Left lung (tissue), 10 donors: ENCODE data around the gene YEATS4. TPM values are rescaled to one million over a fixed set of nuclear protein-coding genes. Genes with fewer than 3 reads are reported as not detected.
A peak's percentile ranks its signal among the peaks of the same experiment; 100 is the strongest.

ENCODE experiments used
- ATAC-seq: fragments of 200-7000 bp; cut with Tn5 transposase; one replicate; pipeline ENCODE4 v1.9.1; 2020; ENCODE audit warnings: moderate library complexity
- DNase-seq, 4 donors: peaks; one replicate each; pipeline ENCODE4 v3.0.0-alpha.2; 2013 to 2020
- H3K27ac ChIP-seq, 2 donors: fragments of 200-600 bp; sonication (generic) in 1 of 2; one replicate each; pipeline versions ENCODE4 v1.5.0 to v1.8.0; 2020 to 2021
- H3K27me3 ChIP-seq, 2 donors: fragments of 200-600 bp; sonication (generic) in 1 of 2; one replicate each; pipeline versions ENCODE4 v1.5.0 to v1.8.0; 2020 to 2021
- H3K36me3 ChIP-seq, 2 donors: fragments of 200-600 bp; sonication (generic) in 1 of 2; one replicate each; pipeline versions ENCODE4 v1.5.0 to v1.8.0; 2020 to 2021
- H3K4me1 ChIP-seq, 2 donors: fragments of 200-600 bp; one replicate each; pipeline ENCODE4 v1.8.0; 2021
- H3K4me3 ChIP-seq, 2 donors: fragments of 200-600 bp; sonication (generic) in 1 of 2; one replicate each; pipeline versions ENCODE4 v1.5.0 to v1.8.0; 2020 to 2021; ENCODE audit warnings: mild to moderate bottlenecking in 1 of 2
- H3K9me3 ChIP-seq, 2 donors: fragments of 200-600 bp; sonication (generic) in 1 of 2; one replicate each; pipeline versions ENCODE4 v1.5.0 to v1.8.0; 2020 to 2021
- intact Hi-C, 2 donors: fragments of 100-400 bp; cut with DNase I; formaldehyde crosslinking; loops; one replicate each; pipeline versions ENCODE4 v1.11.2 to v1.14.2; 2022
- polyA plus RNA-seq, 6 donors: library from polyadenylated mRNA; unstranded; fragments of 120-200 nt; gene quantifications; one replicate each; pipeline ENCODE4 v1.2.1, GENCODE V29; 2013; ENCODE audit not compliant: insufficient read length in 6 of 6
- total RNA-seq, 2 donors: library from RNA; stranded (reverse); fragmentation: NEBNext Ultra II Directional; extraction: Animal tissue kit (Norgen Biotek cat#: 25700); gene quantifications; one replicate each; pipeline ENCODE4 v1.2.1, GENCODE V29; 2021
- TF ChIP-seq, protein P1 (sequence below), 2 donors: fragments of 200-600 bp; sonication (generic) in 1 of 2; IDR thresholded peaks; one replicate each; pipeline versions ENCODE4 v1.5.0 to v1.8.0; 2021; ENCODE audit warnings: antibody characterized with exemption in 2 of 2
- donor health status: DM: no; HTN: yes; CAD: no.
- donor health status: DM: no; HTN: no; CAD: no.

YEATS4 gene
- total and polyA plus RNA-seq, 8 donors: 10.1 to 24.4 (median 21.7) TPM

DNA sequence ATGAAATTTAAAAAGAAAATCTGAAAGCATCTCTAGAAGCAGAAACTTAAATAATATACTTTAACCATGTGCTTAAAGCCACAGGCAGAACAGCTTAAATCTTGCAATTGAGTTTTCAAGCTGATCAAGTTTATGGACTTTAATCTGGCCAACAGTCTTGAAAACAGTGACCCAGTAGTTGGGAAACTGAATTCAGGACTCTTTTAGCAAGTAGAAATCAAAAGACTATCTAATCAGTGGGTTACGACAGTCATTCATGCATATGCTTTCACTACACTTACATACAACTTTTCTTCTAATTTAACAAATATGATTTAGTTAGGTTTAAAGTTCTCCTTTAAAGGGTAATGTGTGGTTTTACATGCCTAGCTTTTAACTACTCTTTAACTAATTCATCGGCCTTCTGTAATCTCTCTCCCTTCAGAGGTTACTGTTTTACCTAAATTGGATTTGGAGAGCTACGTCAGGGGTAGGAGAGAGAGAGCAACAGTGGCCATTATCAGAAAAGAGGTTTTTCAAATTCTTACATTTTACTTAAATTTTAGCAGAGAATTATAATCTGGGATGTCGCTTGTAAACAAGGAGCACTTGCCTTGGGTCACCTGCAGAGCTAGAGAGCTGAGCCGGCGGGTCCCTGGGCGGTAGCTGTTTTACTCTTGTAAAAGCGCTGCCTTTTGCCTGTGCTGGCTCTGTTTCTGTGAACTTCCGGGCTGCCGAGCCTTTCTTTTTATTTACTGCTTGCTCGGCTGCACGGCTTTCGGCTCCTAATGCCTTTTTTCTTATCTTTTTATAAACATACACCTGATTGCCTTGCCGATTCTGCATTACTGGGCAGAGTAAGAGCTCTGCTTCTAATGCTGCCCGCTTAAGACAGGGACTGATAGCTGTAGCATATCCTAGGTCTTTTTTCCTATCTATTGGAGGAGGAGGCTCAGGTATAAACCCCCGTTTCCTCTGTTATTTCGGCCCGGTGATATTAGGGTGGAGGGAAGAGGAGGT, 28.8 kb upstream of the YEATS4 start:
- ATAC-seq (peak; percentile 71), DNase-seq (peak in 3 of 4 donors; percentile 36 to 81 (median 54))
- Histone ChIP-seq H3K4me1 (peaks cover 0 to 46% of the 10 kb centered on the region in 2 donors), H3K27me3 (no peaks in the 10 kb centered on the region), H3K36me3 (no peaks in the 10 kb centered on the region), H3K9me3 (no peaks in the 10 kb centered on the region), H3K27ac (peak overlapping the region; percentile 51 to 92), H3K4me3 (peak overlapping the region; percentile 33 to 42)
- intact Hi-C loops: no loop called here
- TF ChIP-seq, protein P1, sequence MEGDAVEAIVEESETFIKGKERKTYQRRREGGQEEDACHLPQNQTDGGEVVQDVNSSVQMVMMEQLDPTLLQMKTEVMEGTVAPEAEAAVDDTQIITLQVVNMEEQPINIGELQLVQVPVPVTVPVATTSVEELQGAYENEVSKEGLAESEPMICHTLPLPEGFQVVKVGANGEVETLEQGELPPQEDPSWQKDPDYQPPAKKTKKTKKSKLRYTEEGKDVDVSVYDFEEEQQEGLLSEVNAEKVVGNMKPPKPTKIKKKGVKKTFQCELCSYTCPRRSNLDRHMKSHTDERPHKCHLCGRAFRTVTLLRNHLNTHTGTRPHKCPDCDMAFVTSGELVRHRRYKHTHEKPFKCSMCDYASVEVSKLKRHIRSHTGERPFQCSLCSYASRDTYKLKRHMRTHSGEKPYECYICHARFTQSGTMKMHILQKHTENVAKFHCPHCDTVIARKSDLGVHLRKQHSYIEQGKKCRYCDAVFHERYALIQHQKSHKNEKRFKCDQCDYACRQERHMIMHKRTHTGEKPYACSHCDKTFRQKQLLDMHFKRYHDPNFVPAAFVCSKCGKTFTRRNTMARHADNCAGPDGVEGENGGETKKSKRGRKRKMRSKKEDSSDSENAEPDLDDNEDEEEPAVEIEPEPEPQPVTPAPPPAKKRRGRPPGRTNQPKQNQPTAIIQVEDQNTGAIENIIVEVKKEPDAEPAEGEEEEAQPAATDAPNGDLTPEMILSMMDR (IDR thresholded peaks at IDR 0.05): no peak

DNA sequence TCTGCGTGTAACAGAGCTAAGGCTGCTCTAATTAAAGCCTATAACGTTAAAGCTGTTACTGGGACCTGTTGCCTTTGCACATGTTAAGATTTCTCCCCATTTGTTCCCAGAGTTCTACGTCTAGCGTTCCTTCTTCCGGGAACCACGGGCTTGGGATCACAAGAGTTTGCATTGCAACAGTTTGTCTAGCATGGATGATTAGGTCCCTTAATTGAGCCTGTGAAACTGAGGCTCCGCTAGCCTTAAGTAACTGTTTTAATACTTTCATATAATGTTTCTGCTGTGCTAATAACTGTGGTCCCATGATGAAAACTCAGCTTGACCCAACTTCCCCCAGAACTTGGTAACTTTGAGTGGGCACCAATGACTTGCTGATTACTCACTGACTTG, 28.0 kb upstream of the YEATS4 start:
- DNase-seq (no peak), ATAC-seq (peak; percentile 63)
- H3K27me3 ChIP-seq: no peaks in the 10 kb centered on the region
- no peaks in the 10 kb centered on the region for H3K36me3 ChIP-seq
- H3K4me1 ChIP-seq: peaks cover 0 to 51% of the 10 kb centered on the region in 2 donors
- no peaks in the 10 kb centered on the region for H3K9me3 ChIP-seq
- intact Hi-C loops: no loop called here
- TF ChIP-seq, protein P1 (IDR thresholded peaks at IDR 0.05): no peak
- H3K27ac ChIP-seq: peak overlapping the region; percentile 51 to 92
- peak overlapping the region; percentile 33 to 42 for H3K4me3 ChIP-seq

DNA sequence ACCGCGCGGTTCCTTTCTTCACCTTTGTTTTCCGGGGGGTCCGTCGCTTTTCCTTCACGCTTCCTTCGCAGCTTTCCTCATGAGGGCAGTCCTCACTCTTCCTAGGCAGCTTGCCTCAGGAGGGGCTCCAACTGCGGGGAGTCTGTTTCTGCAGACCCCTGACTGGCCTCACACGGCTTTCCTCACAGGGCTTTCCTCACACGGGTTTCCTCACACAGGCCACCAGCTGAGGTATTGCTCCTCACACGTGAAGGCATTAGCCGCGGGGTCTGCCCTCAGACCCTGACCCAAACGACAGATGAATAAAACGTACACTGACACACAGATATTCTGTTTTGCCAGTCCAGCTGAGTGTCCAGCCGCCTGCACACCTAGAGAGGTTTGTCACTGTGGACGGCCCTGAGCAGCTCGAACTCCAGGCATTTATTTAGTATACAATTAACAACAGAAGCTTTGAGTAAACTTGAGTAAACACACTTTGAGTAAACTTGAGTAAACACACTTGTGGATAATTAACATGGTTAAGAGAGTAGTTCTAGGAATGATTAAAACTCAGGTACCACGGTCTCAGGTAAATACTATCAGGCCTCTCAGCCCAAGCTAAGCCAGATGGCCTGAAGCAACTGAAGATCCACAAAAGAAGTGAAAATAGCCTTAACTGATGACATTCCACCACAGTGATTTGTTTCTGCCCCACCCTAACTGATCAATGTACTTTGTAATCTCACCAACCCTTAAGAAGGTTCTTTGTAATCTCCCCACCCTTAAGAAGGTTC, 27.4 kb upstream of the YEATS4 start:
- TF ChIP-seq, protein P1 (IDR thresholded peaks at IDR 0.05): no peak
- no peaks in the 10 kb centered on the region for H3K9me3 ChIP-seq
- intact Hi-C loops: no loop called here
- peak overlapping the region; percentile 51 to 92 for H3K27ac ChIP-seq
- DNase-seq (no peak), ATAC-seq (peak; percentile 52)
- no peaks in the 10 kb centered on the region for H3K27me3 ChIP-seq
- H3K4me1 ChIP-seq: peaks cover 0 to 57% of the 10 kb centered on the region in 2 donors
- H3K4me3 ChIP-seq: peak overlapping the region in 1 of 2 donors; percentile 42
- no peaks in the 10 kb centered on the region for H3K36me3 ChIP-seq

DNA sequence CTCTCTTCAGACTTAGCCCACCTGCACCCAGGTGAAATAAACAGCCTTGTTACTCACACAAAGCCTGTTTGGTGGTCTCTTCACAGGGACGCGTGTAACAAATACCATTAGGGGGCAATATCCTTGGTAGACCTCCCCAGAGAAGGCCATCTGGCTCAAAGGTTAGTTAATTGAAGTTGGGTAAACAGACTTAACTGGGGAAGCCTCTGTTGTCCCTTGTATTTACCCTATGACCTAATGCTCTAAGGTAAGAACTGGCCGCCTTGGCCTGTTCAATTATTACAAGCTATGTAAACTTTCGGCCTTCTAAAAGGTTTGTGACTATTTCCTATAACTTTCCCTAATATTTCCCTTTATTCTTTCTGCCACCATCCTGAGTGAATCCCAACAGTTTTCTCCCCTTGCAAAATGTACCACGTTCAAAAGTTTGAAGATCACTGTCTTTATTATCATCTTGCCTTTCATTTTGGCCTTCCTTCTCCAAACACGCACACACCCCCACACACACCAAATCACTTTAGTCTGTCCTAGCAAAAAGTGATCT, 26.7 kb upstream of the YEATS4 start:
- Histone ChIP-seq H3K27ac (peak overlapping the region in 1 of 2 donors; percentile 92), H3K4me1 (peaks cover 0 to 65% of the 10 kb centered on the region in 2 donors), H3K9me3 (no peaks in the 10 kb centered on the region), H3K27me3 (no peaks in the 10 kb centered on the region), H3K36me3 (no peaks in the 10 kb centered on the region), H3K4me3 (no peak overlapping the region)
- intact Hi-C loops: no loop called here
- TF ChIP-seq, protein P1 (IDR thresholded peaks at IDR 0.05): no peak
- DNase-seq (no peak), ATAC-seq (no peak)
